ENCODE data around the gene ETNPPL. TPM values are rescaled to one million over a fixed set of nuclear protein-coding genes. Genes with fewer than 3 reads are reported as not detected.
"Not testable (repeated sequence)": the region's sequence is repeated elsewhere in the genome, so short reads cannot be mapped to it uniquely, and the experiment has no call there.

The ETNPPL gene
- total RNA-seq, 1 donor from 2014 or later: not detected

- no peak for DNase-seq
Observed at GRCh38 chr4:108754327-108754726, 8.5 kb downstream of the ETNPPL start.

DNA sequence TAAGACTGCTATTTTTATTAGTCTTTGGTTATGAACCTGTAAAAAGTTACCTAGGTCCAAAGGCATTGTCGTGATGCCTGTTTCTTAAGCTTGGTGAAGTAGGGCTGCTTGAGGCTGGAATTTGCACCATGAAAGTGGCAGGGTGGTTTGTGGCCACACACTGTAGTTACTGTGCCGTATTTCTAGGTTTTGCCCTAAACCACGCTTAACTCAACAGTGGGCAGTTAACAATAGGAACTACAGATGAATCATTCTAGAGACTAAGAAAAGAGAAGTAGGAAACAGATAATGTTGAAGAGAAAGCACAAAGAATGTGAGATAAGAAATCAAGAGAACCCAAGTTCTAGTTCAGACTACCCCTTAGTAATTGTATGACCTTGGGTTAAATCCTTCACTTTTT is 11.5 kb downstream of the ETNPPL start:
- no peak for DNase-seq

GRCh38 chr4:108749119-108749518 is 13.7 kb downstream of the ETNPPL start:
- no peak for DNase-seq

GRCh38 chr4:108746511-108746910 is 16.3 kb downstream of the ETNPPL start:
- no peak for DNase-seq

GRCh38 chr4:108744307-108744706 is 18.5 kb downstream of the ETNPPL start:
- DNase-seq: no peak

DNA sequence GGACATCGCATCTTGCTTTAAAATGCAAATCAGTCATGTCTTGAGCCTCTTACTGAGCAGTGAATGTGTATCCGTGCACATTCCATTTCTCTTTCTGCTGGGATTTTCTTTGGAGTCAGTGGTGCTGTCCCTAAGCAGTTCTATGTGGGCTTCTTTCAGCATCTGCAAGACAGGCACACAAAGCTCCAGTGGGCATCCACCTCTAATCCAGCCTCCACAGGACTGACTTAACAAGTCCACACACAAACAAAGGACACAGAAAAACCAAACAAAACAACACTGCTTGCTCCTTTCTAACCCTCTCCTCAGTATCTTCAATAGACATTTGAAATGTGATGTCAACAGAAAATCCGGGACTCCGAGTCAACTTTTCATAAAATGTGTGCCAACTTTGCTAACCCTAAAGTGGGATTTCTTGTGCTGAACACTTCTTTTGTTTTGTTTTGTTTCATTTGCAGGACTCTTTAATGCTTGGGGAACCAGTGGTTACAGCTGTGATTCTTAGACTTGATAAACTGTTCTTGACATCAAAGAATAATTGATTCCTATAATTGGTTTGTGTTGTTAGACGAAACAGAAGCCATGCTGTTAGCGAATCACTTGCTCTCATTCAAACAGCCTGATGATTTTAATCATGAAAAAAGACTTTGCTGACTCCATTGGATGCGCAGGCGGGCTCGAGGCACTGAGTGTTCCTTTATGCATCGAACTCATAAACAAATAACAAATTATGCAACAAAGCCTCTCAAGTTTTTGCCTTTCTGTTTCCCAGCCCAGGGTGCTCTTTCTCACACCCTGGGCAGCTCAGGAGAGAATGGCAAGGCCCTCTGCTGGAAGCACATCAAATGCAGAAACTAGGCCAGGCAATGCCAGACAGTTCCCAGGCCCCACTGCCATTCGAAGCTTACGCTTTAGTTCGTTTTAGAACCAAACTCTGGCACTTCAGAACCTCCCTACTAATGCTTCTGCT is 20.1 kb downstream of the ETNPPL start:
- DNase-seq: no peak

DNA sequence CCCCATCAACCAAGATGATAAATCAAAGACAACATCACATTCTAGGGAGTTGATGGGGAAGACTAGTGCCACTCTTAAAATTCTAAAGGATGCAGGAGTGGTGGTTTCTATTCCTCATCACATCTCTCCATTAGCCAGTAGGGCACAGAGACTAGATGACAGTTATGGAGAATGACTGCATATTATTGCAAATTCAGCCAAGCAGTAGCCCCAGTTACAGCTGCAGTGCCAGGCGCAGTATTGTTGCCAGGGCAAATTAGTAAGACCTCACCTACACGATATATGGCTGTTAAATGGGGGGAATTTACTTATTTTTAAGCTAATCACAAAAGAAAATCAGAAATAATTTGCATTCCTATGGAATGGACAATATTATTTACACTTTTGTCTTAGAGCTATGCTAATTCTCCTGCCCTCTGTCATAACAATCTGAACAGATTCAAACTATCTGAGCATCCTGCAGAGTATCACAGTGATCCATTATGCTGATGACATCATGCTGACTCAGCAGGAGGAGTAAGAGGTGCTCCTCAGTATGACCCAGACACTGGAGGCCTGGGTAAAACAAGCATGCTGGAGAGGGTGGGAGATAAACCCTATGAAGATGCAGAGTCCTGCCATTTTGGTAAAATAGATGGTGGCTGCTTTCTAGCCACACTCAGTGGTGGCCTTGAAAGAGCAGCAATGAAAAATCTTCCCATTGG is 24.7 kb downstream of the ETNPPL start:
- no peak for DNase-seq

DNA sequence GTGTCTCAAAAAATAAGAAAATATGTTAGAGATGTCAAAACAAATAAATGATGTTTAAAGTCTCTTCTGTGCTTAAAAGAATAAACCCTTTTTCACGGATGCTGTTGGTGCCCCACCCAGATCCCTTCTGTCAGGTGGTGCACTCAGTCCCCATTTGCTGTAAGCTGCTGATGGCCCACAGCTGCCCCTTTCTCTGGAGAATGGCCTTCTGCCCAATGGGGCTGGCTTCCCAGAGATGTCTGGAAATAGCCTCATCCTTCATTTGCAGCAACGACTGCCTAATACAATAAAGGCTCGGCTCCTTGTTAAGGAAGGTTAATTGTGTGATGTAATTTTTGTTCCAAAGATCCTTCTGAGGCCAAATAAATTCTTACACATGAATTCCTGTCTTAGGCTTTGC is 31.8 kb downstream of the ETNPPL start:
- no peak for DNase-seq

DNA sequence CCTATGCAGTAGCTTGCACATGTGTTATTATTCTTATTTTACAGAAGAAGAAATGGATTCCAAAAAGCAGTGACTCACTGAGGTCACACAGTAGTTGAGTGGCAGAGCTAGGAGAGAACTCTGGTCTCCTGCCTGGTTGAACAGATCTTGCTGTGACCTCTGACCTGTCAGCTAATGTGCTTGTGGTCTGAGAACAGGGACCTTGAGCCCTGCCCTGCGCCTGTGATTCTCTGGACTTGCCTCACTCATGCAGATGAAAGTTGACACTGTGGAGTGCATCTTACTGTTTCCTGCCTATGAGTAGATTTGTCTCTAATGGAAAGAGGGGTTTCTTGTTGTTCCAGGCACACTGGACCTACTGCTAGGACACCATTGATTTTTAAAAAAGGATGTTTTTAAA is 32.3 kb downstream of the ETNPPL start:
- no peak for DNase-seq

DNA sequence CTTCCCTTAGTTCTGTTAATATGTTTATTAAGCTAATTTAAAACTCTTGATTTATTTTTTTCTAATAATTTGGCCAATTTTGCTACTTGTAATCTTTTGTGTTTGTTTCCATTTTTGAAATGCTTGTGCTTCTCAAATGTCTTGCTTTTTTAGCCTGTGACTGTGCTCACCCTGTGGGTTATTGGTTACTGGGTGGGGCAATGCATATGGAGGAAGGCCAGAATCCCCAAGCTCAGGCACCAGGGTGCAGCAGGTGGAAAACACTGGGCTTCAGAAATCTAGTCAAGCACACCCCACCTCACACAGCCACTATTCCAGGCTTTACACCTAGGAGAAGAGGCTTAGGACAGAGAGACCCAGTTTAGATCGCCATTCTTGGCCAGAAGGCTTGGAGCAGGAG is 33.1 kb downstream of the ETNPPL start:
- no peak for DNase-seq

- no peak for DNase-seq
Observed at GRCh38 chr4:108725457-108725856, 37.4 kb downstream of the ETNPPL start.

DNA sequence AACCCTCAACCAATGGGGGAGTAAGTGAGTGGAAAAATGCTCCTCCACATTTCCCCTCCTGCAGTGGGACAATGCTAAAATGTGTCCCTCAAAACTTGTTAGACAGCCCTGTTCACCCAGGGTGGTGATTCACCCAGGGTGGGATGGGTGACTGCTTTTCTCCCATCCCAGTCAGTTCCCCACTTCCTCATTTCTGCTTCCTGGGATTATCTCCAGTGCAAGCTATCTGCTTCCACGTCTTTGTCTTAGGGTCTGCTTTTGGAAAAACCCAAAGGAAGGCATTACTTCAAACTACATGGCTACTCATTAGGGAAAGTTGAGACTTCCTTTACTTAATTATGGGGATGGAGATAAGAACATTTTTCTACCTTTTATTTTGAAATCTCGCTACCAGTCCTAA is 45.5 kb downstream of the ETNPPL start:
- DNase-seq: no peak

DNA sequence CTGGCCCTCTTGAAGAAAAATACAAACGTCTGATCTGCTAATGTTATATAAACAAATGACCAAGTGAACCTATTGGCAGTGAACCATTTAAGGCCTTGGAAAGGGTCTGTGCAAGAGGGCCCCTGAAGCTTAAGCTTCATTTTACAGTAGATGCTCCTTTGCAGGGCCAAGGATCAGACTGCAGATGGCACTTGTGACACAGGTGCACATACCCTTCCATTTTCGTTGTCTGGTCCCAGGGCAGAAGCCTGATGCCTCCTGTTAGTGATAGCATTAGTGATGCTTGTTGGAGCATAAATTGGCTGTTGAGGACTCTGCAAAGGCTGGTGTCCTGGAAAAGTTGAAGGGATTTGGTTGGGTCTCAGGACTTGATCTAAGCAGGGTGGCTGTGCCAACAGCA is 46.5 kb downstream of the ETNPPL start:
- DNase-seq: no peak

DNA sequence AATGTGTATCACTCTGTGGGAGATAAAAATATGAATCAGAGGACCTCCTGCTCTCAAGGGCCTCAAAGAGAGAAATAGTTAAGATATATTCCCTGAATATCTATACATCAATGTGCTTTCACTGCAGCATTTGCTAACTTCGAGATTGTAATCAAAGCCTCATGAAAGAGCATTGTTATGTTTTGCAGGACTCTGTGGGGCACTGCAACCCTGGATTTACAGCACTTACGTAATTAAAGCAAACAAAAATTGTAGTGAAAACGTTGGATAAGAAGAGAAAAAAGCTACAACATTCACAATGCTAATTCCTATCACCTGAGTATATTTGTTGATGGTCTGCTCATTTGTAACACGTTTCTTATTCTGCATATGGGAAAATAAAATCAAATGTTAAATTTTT is 48.0 kb downstream of the ETNPPL start:
- no peak for DNase-seq

- DNase-seq: not testable (repeated sequence)
Observed at GRCh38 chr4:108710578-108710977, 52.3 kb downstream of the ETNPPL start.

DNA sequence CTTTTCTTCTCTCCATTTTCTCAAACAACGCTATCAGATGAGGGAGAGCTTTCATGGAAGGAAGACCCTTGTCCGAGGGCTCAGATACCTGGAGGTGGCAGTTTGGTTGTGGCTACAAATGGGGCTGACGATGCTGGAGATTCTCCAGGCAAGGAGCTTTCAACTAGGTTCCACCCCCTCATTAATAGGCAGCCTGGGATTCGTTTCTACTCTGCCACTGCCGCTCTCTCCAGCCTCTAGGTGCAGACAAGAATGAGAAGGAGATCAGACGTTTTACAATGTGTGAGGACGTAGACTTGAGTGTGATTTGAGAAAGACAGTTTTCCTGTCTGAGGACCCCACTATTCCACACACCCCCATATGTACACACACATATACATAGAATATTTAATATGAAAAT is 53.1 kb downstream of the ETNPPL start:
- no peak for DNase-seq

- DNase-seq: no peak
Observed at GRCh38 chr4:108709234-108709633, 53.6 kb downstream of the ETNPPL start.

GRCh38 chr4:108706289-108706688 is 56.6 kb downstream of the ETNPPL start:
- no peak for DNase-seq

DNA sequence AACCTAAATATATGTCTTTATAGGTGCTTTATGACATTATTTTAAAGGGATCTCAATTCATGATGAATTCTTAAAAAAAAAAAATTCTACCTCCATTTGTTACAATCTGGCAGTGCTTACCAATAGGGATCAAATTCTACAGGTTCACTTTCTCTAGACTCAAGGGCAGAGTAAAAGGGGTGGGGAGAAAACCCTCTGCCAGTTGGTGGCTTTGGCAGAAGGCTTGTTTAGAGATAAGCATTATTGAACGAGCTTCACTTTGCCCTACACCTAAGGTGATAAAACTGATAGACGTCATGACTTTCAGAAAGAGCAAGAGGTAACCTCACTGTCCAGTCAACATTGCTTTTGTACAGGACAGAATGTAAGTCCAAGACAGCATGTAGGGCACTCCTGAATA is 58.9 kb downstream of the ETNPPL start:
- DNase-seq: no peak

DNA sequence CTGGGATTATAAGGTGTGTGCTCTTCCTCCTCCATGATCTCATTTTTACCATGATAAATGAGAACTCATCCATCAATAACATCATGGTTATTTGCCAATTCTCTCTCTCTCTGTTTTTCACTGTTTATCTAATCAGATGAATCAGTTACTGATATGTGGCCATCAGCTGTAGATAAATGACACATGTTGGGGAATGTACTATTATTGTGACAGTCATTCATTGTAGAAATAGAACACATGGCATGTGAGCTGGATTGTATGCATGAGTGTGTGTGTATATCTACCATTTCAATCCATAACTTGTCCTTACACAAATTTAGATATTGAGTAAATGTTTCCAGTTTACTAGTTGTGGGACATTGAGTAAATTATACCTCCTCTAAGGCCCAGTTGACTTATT is 59.5 kb downstream of the ETNPPL start:
- DNase-seq: no peak

DNA sequence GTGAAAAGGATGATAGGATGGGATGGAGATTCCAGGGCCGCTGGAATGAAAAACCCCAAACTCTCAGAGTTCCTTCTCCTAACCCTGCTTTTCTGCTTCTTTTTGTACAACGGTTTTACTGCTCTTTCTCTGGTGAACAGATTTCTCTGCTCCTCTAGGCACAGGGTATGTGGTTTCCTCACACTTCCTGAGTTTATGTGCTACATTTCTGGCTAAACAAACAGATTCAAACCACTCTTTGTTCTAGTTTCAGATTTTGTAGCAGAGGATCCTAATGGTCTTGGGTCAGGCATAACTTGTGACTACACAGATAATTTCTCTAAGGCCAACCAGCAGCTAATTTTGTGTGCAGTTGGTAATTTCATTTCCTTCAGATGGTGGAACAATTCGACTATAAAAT is 59.9 kb downstream of the ETNPPL start:
- DNase-seq: no peak

DNA sequence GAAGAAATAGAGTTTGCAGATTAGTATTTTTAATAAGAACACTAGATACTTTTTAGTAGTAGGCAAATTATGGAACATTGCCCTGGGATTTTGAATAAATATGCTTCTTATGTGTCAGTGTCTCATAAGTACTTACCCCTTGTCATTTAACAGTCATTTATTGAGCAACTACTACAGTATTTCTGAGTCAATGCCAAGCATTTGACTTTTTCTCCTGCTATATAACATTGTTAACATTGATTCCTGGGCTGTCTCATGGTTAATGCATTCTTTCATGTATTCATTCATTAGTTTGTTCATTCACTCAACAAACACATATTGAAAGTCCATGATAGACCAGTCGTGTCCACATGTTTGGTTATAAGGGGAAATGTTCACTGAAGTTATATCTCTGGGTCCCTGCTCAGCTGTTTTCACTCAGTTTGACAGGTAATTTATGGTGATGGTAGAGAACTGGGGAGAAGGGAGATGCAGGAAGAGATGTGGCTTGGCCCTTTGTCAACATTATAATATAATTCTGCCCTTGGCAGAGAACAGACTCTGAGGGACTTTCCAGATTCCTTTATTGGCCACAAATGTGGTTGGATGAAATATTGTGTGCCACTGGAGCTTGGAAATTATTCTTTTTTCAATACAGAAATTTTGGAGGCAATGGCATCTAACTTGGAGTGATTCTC is 62.6 kb downstream of the ETNPPL start:
- no peak for DNase-seq

- DNase-seq: no peak
Observed at GRCh38 chr4:108696160-108696559, 66.7 kb downstream of the ETNPPL start.

Measured in skin of body (tissue), 2 donors.